ENCODE data around the gene BTRC. TPM values are rescaled to one million over a fixed set of nuclear protein-coding genes. Genes with fewer than 3 reads are reported as not detected.
A peak's percentile ranks its signal among the peaks of the same experiment; 100 is the strongest.

Gene BTRC
- total RNA-seq, 1 donor from 2014 or later = 27.5 TPM

DNA sequence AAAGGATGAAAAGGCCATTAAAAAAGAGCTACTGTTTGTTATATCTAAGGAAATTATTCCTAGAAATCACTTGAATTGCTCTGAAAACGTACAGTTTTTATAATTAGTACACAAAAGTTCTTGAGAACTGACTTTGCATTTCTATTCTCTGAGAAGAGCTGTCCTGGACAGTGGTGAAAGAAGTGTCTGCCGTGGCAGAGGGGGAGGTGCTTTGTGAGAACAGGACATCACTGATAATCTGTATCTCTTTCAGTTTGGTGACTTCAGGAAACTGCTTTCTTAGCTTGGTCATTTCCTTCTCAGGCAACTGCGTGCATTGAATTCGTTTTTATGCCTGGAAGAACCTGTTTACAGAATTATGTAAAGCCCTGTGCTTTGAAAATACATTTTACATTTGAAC is 182.0 kb downstream of the BTRC start:
- Mint-ChIP-seq H3K4me1 (ENCODE audit: unreplicated experiment) (peaks cover 23% of the 10 kb centered on the region), H3K36me3 (ENCODE audit: low read depth, unreplicated experiment) (peaks cover 4% of the 10 kb centered on the region), H3K27me3 (ENCODE audit: unreplicated experiment) (no peaks in the 10 kb centered on the region), H3K9me3 (ENCODE audit: unreplicated experiment) (no peaks in the 10 kb centered on the region), H3K27ac (ENCODE audit: unreplicated experiment) (peak overlapping the region; percentile 91), H3K4me3 (ENCODE audit: unreplicated experiment) (no peak overlapping the region)
- no peak for DNase-seq (ENCODE audit: low spot score)
- TF ChIP-seq CTCF (IDR thresholded peaks at IDR 0.05; ENCODE audit: unreplicated experiment) = no peak

DNA sequence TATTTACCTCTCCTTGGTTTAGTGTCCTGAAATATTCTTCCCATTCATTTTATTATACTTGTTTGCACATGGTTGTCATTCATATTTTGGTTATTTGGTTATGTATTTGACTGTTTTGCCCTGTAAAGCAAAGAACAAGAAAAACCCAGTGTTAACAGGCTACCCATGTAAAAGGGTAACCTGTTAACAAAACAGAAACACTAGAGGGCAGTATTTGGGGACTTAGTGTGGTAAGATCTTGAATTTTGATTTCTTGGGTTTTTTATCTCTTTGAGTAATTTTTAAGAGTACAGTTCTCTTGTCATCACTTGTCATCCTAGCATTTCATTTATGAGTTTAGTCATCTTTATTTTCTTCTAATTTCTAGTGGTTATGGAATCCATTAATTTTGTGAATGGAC is 182.8 kb downstream of the BTRC start:
- Mint-ChIP-seq H3K4me3 (ENCODE audit: unreplicated experiment) (no peak overlapping the region), H3K27me3 (ENCODE audit: unreplicated experiment) (no peaks in the 10 kb centered on the region), H3K36me3 (ENCODE audit: low read depth, unreplicated experiment) (peaks cover 4% of the 10 kb centered on the region), H3K4me1 (ENCODE audit: unreplicated experiment) (peaks cover 23% of the 10 kb centered on the region), H3K9me3 (ENCODE audit: unreplicated experiment) (no peaks in the 10 kb centered on the region), H3K27ac (ENCODE audit: unreplicated experiment) (peak overlapping the region; percentile 91)
- no peak for DNase-seq (ENCODE audit: low spot score)
- TF ChIP-seq CTCF (IDR thresholded peaks at IDR 0.05; ENCODE audit: unreplicated experiment) = peak; percentile 68

DNA sequence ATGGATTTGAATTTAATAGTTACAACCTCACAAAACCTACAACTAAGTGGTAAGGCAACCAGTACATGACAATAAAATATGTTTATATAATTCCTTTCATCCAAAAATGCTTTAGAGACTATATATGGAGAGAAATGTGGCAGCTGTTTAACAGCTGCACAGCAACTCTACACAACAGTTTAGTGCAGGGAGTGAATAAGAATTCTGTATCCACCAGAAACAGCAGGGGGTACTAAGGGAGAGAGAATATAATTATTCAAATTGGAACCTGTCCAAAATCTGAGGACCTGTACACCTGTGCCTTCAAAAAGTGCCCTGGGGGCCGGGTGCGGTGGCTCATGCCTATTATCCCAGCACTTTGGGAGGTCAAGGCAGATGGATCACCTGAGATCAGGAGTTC is 184.5 kb downstream of the BTRC start:
- DNase-seq (ENCODE audit: low spot score) = no peak
- Mint-ChIP-seq H3K27me3 (ENCODE audit: unreplicated experiment) (no peaks in the 10 kb centered on the region), H3K9me3 (ENCODE audit: unreplicated experiment) (no peaks in the 10 kb centered on the region), H3K36me3 (ENCODE audit: low read depth, unreplicated experiment) (peaks cover 4% of the 10 kb centered on the region), H3K4me1 (ENCODE audit: unreplicated experiment) (peaks cover 23% of the 10 kb centered on the region), H3K27ac (ENCODE audit: unreplicated experiment) (no peak overlapping the region), H3K4me3 (ENCODE audit: unreplicated experiment) (no peak overlapping the region)
- no peak for TF ChIP-seq CTCF (IDR thresholded peaks at IDR 0.05; ENCODE audit: unreplicated experiment)

GRCh38 chr10:101545898-101546297 is 191.9 kb downstream of the BTRC start:
- Mint-ChIP-seq H3K9me3 (ENCODE audit: unreplicated experiment) (no peaks in the 10 kb centered on the region), H3K27ac (ENCODE audit: unreplicated experiment) (no peak overlapping the region), H3K27me3 (ENCODE audit: unreplicated experiment) (no peaks in the 10 kb centered on the region), H3K4me3 (ENCODE audit: unreplicated experiment) (no peak overlapping the region), H3K36me3 (ENCODE audit: low read depth, unreplicated experiment) (no peaks in the 10 kb centered on the region), H3K4me1 (ENCODE audit: unreplicated experiment) (no peaks in the 10 kb centered on the region)
- no peak for DNase-seq (ENCODE audit: low spot score)
- no peak for TF ChIP-seq CTCF (IDR thresholded peaks at IDR 0.05; ENCODE audit: unreplicated experiment)

- peaks cover 6% of the 10 kb centered on the region for H3K27me3 Mint-ChIP-seq (ENCODE audit: unreplicated experiment)
These were observed 197.0 kb downstream of the BTRC start for GRCh38 chr10:101550965-101551364.

More at GRCh38 chr10:101550965-101551364, 197.0 kb downstream of the BTRC start:
- DNase-seq (ENCODE audit: low spot score) = no peak
- Mint-ChIP-seq H3K9me3 (ENCODE audit: unreplicated experiment) (no peaks in the 10 kb centered on the region), H3K4me1 (ENCODE audit: unreplicated experiment) (no peaks in the 10 kb centered on the region), H3K36me3 (ENCODE audit: low read depth, unreplicated experiment) (peaks cover 22% of the 10 kb centered on the region), H3K27ac (ENCODE audit: unreplicated experiment) (no peak overlapping the region), H3K4me3 (ENCODE audit: unreplicated experiment) (no peak overlapping the region)
- TF ChIP-seq CTCF (IDR thresholded peaks at IDR 0.05; ENCODE audit: unreplicated experiment) = no peak
